Activated naive CD8-positive, alpha-beta T cell (primary cell): ENCODE data around the gene REPS2.
A peak's percentile ranks its signal among the peaks of the same experiment; 100 is the strongest.
"Not testable (repeated sequence)": the region's sequence is repeated elsewhere in the genome, so short reads cannot be mapped to it uniquely, and the experiment has no call there.

Experiments
- H3K27ac Mint-ChIP-seq: one replicate; pipeline ENCODE4 v1.8.0; 2021; ENCODE audit warnings: mixed read lengths
- H3K27me3 Mint-ChIP-seq: one replicate; pipeline ENCODE4 v1.8.0; 2021; ENCODE audit warnings: mixed read lengths
- H3K36me3 Mint-ChIP-seq: one replicate; pipeline ENCODE4 v1.8.0; 2021; ENCODE audit warnings: mixed read lengths
- H3K4me1 Mint-ChIP-seq: one replicate; pipeline ENCODE4 v1.8.0; 2021; ENCODE audit warnings: low read depth, mixed read lengths
- H3K4me3 Mint-ChIP-seq: one replicate; pipeline ENCODE4 v1.8.0; 2021; ENCODE audit warnings: mild to moderate bottlenecking, mixed read lengths
- H3K9me3 Mint-ChIP-seq: one replicate; pipeline ENCODE4 v1.8.0; 2021; ENCODE audit warnings: low read depth, mixed read lengths

Gene REPS2

GRCh38 chrX:16946971-16947562, 609 bp downstream of the REPS2 start:
- Mint-ChIP-seq H3K27me3 (peaks cover 3% of the 10 kb centered on the region), H3K27ac (no peak overlapping the region), H3K9me3 (no peaks in the 10 kb centered on the region), H3K36me3 (no peaks in the 10 kb centered on the region), H3K4me3 (peak overlapping the region; percentile 83), H3K4me1 (peaks cover 6% of the 10 kb centered on the region)

GRCh38 chrX:16950423-16950822, 4.0 kb downstream of the REPS2 start:
- Mint-ChIP-seq H3K27me3 (peaks cover 5% of the 10 kb centered on the region), H3K4me1 (peaks cover 6% of the 10 kb centered on the region), H3K27ac (no peak overlapping the region), H3K9me3 (no peaks in the 10 kb centered on the region), H3K4me3 (no peak overlapping the region), H3K36me3 (no peaks in the 10 kb centered on the region)

- Mint-ChIP-seq H3K36me3 (no peaks in the 10 kb centered on the region), H3K4me3 (no peak overlapping the region), H3K4me1 (peaks cover 1% of the 10 kb centered on the region), H3K27ac (no peak overlapping the region), H3K27me3 (peaks cover 10% of the 10 kb centered on the region), H3K9me3 (no peaks in the 10 kb centered on the region)
Observed at GRCh38 chrX:16953606-16954211, 7.3 kb downstream of the REPS2 start.

DNA sequence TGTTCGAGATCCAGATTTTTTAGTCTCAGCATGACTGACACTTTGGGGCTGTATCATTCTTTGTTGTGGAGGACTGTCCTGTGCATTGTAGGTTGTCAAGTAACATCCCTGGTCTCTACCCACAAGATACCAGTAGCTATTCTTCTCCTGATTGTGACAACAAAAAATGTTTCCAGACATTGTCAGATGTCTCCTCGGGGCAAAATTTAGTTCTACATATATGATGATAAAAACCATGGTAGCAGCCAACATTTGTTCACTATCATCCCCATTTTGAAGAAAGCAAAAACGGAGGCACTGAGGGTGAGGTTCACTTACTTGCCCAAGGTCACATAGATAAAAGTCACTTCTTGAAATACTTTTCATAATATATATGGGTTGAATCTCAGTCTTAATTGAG, 11.3 kb downstream of the REPS2 start:
- Mint-ChIP-seq H3K36me3 (no peaks in the 10 kb centered on the region), H3K27ac (no peak overlapping the region), H3K9me3 (no peaks in the 10 kb centered on the region), H3K4me3 (no peak overlapping the region), H3K4me1 (peaks cover 1% of the 10 kb centered on the region), H3K27me3 (peaks cover 7% of the 10 kb centered on the region)

GRCh38 chrX:16958356-16958755, 11.9 kb downstream of the REPS2 start:
- no peaks in the 10 kb centered on the region for H3K9me3 Mint-ChIP-seq
- H3K4me1 Mint-ChIP-seq: peaks cover 1% of the 10 kb centered on the region
- H3K4me3 Mint-ChIP-seq: no peak overlapping the region
- no peak overlapping the region for H3K27ac Mint-ChIP-seq
- no peaks in the 10 kb centered on the region for H3K36me3 Mint-ChIP-seq
- peaks cover 7% of the 10 kb centered on the region for H3K27me3 Mint-ChIP-seq

- H3K4me1 Mint-ChIP-seq, H3K4me3 Mint-ChIP-seq, H3K36me3 Mint-ChIP-seq, H3K9me3 Mint-ChIP-seq, H3K27ac Mint-ChIP-seq, H3K27me3 Mint-ChIP-seq: not testable (repeated sequence)
Observed at GRCh38 chrX:16962661-16963060, 16.2 kb downstream of the REPS2 start.

- no peaks in the 10 kb centered on the region for H3K9me3 Mint-ChIP-seq
- no peaks in the 10 kb centered on the region for H3K36me3 Mint-ChIP-seq
- H3K4me1 Mint-ChIP-seq: no peaks in the 10 kb centered on the region
- H3K4me3 Mint-ChIP-seq: no peak overlapping the region
- no peaks in the 10 kb centered on the region for H3K27me3 Mint-ChIP-seq
- H3K27ac Mint-ChIP-seq: no peak overlapping the region
Observed at GRCh38 chrX:16963216-16963615, 16.8 kb downstream of the REPS2 start.

GRCh38 chrX:16964976-16965375, 18.5 kb downstream of the REPS2 start:
- H3K27ac Mint-ChIP-seq, H3K9me3 Mint-ChIP-seq, H3K27me3 Mint-ChIP-seq, H3K36me3 Mint-ChIP-seq, H3K4me3 Mint-ChIP-seq, H3K4me1 Mint-ChIP-seq: not testable (repeated sequence)

- Mint-ChIP-seq H3K36me3 (no peaks in the 10 kb centered on the region), H3K27ac (no peak overlapping the region), H3K4me1 (no peaks in the 10 kb centered on the region), H3K4me3 (no peak overlapping the region), H3K9me3 (no peaks in the 10 kb centered on the region), H3K27me3 (no peaks in the 10 kb centered on the region)
Observed at GRCh38 chrX:16966752-16967448, 20.4 kb downstream of the REPS2 start.

DNA sequence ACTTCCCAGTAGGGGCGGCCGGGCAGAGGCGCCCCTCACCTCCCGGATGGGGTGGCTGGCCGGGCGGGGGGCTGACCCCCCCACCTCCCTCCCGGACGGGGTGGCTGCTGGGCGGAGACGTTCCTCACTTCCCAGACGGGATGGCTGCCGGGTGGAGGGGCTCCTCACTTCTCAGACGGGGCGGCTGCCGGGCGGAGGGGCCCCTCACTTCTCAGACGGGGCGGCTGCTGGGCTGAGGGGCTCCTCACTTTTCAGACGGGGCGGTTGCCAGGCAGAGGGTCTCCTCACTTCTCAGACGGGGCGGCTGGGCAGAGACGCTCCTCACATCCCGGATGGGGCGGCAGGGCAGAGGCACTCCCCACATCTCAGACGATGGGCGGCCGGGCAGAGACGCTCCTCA, 22.3 kb downstream of the REPS2 start:
- H3K36me3 Mint-ChIP-seq, H3K9me3 Mint-ChIP-seq, H3K27me3 Mint-ChIP-seq, H3K4me1 Mint-ChIP-seq, H3K4me3 Mint-ChIP-seq, H3K27ac Mint-ChIP-seq: not testable (repeated sequence)

GRCh38 chrX:16970977-16971376, 24.5 kb downstream of the REPS2 start:
- H3K4me3 Mint-ChIP-seq: no peak overlapping the region

DNA sequence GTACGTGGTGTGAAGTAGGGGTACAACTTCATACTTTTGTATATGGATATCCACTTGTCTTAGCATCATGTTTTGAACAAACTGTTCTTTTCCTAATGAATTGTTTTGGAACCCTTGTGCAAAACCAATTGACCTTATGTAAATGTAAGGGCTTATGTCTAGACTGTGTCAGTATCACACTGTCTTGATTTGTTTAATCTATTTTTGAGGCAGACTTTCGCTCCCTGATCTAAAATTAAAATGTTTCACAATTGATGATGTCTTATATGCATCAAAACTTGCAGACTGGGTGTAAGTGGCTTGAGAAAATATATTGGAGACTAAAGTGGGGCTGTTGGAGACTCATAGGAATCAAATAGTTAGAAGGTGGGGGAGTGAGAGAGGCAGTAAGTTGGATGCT, 25.2 kb downstream of the REPS2 start:
- H3K27ac Mint-ChIP-seq: no peak overlapping the region
- H3K4me3 Mint-ChIP-seq: no peak overlapping the region
- no peaks in the 10 kb centered on the region for H3K9me3 Mint-ChIP-seq
- peaks cover 3% of the 10 kb centered on the region for H3K27me3 Mint-ChIP-seq
- H3K36me3 Mint-ChIP-seq: no peaks in the 10 kb centered on the region
- H3K4me1 Mint-ChIP-seq: peaks cover 2% of the 10 kb centered on the region

More at GRCh38 chrX:16970977-16971376, 24.5 kb downstream of the REPS2 start:
- Mint-ChIP-seq H3K36me3 (no peaks in the 10 kb centered on the region), H3K9me3 (no peaks in the 10 kb centered on the region), H3K27ac (no peak overlapping the region), H3K4me1 (peaks cover 2% of the 10 kb centered on the region), H3K27me3 (peaks cover 3% of the 10 kb centered on the region)

GRCh38 chrX:16975233-16975632, 28.8 kb downstream of the REPS2 start:
- Mint-ChIP-seq H3K27me3 (peaks cover 3% of the 10 kb centered on the region), H3K27ac (no peak overlapping the region), H3K4me1 (peaks cover 2% of the 10 kb centered on the region)

DNA sequence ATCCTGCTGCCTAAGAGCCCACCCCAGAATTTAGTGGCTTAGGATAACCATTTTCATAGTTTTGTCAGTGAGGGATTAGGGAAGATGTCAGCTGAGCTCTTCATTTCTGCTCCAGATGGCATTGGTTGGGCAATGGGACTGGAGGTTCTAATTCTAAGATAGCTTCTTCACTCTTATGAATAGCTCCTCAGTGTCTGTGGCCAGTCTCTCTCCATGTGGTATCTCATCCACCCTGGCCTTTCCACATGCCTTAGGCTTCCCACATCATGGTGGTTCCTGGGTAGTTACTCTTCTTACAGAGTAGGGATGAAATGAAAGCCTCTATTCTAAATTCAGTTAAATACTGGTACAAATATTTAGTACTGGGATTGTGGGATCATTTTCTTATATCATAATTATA, 31.3 kb downstream of the REPS2 start:
- Mint-ChIP-seq H3K36me3 (no peaks in the 10 kb centered on the region), H3K4me1 (peaks cover 2% of the 10 kb centered on the region), H3K4me3 (no peak overlapping the region), H3K27me3 (peaks cover 1% of the 10 kb centered on the region), H3K9me3 (no peaks in the 10 kb centered on the region), H3K27ac (no peak overlapping the region)

More at GRCh38 chrX:16975233-16975632, 28.8 kb downstream of the REPS2 start:
- no peaks in the 10 kb centered on the region for H3K9me3 Mint-ChIP-seq
- no peak overlapping the region for H3K4me3 Mint-ChIP-seq
- no peaks in the 10 kb centered on the region for H3K36me3 Mint-ChIP-seq

- H3K36me3 Mint-ChIP-seq: no peaks in the 10 kb centered on the region
- no peak overlapping the region for H3K27ac Mint-ChIP-seq
- peaks cover 2% of the 10 kb centered on the region for H3K4me1 Mint-ChIP-seq
- H3K4me3 Mint-ChIP-seq: no peak overlapping the region
- no peaks in the 10 kb centered on the region for H3K9me3 Mint-ChIP-seq
- peaks cover 1% of the 10 kb centered on the region for H3K27me3 Mint-ChIP-seq
Observed at GRCh38 chrX:16978193-16978984, 31.9 kb downstream of the REPS2 start.
